Calu3 (cell line): ENCODE measurements around the gene CD2AP. TPM values are rescaled to one million over a fixed set of nuclear protein-coding genes. Genes with fewer than 3 reads are reported as not detected.

ENCODE experiments used
- BruUV-seq: library from RNA; stranded (reverse); fragments of 400-500 nt; replicated peaks from 2 replicates; lab custom pipeline; 2021; lab: Mats Ljungman, UMichigan
- CTCF ChIA-PET: fragments of 300-600 bp; sonication (Branson Sonifier 250); formaldehyde crosslinking; loops from one replicate; lab custom pipeline; 2022; ENCODE audit warnings: antibody characterized with exemption; lab: Charles Lee
- DNase-seq: peaks from one replicate; pipeline ENCODE4 v3.0.0; 2022
- H3K27ac Mint-ChIP-seq: one replicate; pipeline ENCODE4 v1.8.0; 2022; ENCODE audit warnings: mixed read lengths; ENCODE audit not compliant: unreplicated experiment
- H3K27me3 Mint-ChIP-seq: one replicate; pipeline ENCODE4 v1.8.0; 2022; ENCODE audit warnings: mixed read lengths; ENCODE audit not compliant: unreplicated experiment
- H3K36me3 Mint-ChIP-seq: one replicate; pipeline ENCODE4 v1.8.0; 2022; ENCODE audit warnings: mild to moderate bottlenecking, moderate library complexity, mixed read lengths; ENCODE audit not compliant: insufficient read depth, unreplicated experiment
- H3K4me1 Mint-ChIP-seq: one replicate; pipeline ENCODE4 v1.8.0; 2022; ENCODE audit warnings: mild to moderate bottlenecking, low read depth, mixed read lengths; ENCODE audit not compliant: unreplicated experiment
- H3K4me3 Mint-ChIP-seq: one replicate; pipeline ENCODE4 v1.8.0; 2022; ENCODE audit warnings: mild to moderate bottlenecking, low read depth, moderate library complexity, mixed read lengths; ENCODE audit not compliant: unreplicated experiment
- H3K9me3 Mint-ChIP-seq: one replicate; pipeline ENCODE4 v1.8.0; 2022; ENCODE audit warnings: low read depth, mixed read lengths; ENCODE audit not compliant: unreplicated experiment
- CTCF ChIP-seq: fragments of 200-600 bp; IDR thresholded peaks from one replicate; pipeline ENCODE4 v1.8.0; 2022; ENCODE audit warnings: antibody characterized with exemption; ENCODE audit not compliant: unreplicated experiment
- intact Hi-C: fragments of 100-400 bp; cut with micrococcal nuclease; formaldehyde crosslinking; loops from one replicate; pipeline ENCODE4 v1.10.0; 2022; ENCODE audit not compliant: unreplicated experiment
- total RNA-seq: library from RNA; stranded (reverse); gene quantifications from 2 replicates; pipeline ENCODE4 v1.2.3, GENCODE V29; 2022

Gene CD2AP
- total RNA-seq, 1 experiment from 2014 or later = 105 TPM

DNA sequence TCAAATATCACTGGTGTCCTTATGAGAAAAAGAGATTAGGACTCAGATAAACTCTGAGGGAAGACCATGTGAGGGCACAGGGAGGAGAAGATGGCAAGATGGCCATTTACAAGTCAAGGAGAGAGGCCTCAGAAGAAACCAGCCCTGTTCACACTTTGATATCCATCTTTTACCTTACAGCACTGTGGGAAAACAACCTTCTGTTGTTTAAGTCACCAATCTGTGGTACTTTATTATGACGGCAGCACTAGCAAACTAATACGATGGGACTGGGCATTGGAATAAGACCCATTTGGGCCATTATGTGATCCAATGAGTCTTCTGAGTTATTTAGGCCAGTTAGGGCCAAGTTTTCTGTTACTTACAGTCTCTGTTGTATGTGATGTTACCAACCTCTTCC lies 26.4 kb upstream of the CD2AP start:
- TF ChIP-seq CTCF = no peak
- no TSS peak for BruUV-seq
- no peak for DNase-seq
- no peak overlapping the region for H3K27ac Mint-ChIP-seq
- peaks cover 27% of the 10 kb centered on the region for H3K4me1 Mint-ChIP-seq
- H3K4me3 Mint-ChIP-seq = no peak overlapping the region
- no peaks in the 10 kb centered on the region for H3K27me3 Mint-ChIP-seq
- H3K9me3 Mint-ChIP-seq = no peaks in the 10 kb centered on the region
- H3K36me3 Mint-ChIP-seq = no peaks in the 10 kb centered on the region
- intact Hi-C loops = no loop called here
- CTCF ChIA-PET = no interaction called here

GRCh38 chr6:47452899-47453298 lies 24.7 kb upstream of the CD2AP start:
- CTCF ChIA-PET = no interaction called here

GRCh38 chr6:47453372-47453936 lies 24.1 kb upstream of the CD2AP start:
- intact Hi-C loops = no loop called here
- DNase-seq = no peak

More at GRCh38 chr6:47452899-47453298, 24.7 kb upstream of the CD2AP start:
- no peak for DNase-seq
- H3K9me3 Mint-ChIP-seq = no peaks in the 10 kb centered on the region
- intact Hi-C loops = no loop called here
- no peaks in the 10 kb centered on the region for H3K27me3 Mint-ChIP-seq
- no peak overlapping the region for H3K27ac Mint-ChIP-seq
- TF ChIP-seq CTCF = no peak
- BruUV-seq = no TSS peak
- no peak overlapping the region for H3K4me3 Mint-ChIP-seq
- peaks cover 19% of the 10 kb centered on the region for H3K4me1 Mint-ChIP-seq
- no peaks in the 10 kb centered on the region for H3K36me3 Mint-ChIP-seq

GRCh38 chr6:47454713-47455396 lies 22.7 kb upstream of the CD2AP start:
- peaks cover 25% of the 10 kb centered on the region for H3K4me1 Mint-ChIP-seq

More at GRCh38 chr6:47453372-47453936, 24.1 kb upstream of the CD2AP start:
- Mint-ChIP-seq H3K4me1 (peaks cover 19% of the 10 kb centered on the region), H3K9me3 (no peaks in the 10 kb centered on the region), H3K27me3 (no peaks in the 10 kb centered on the region), H3K4me3 (no peak overlapping the region), H3K27ac (no peak overlapping the region), H3K36me3 (no peaks in the 10 kb centered on the region)
- BruUV-seq = no TSS peak
- TF ChIP-seq CTCF = no peak
- CTCF ChIA-PET = no interaction called here

More at GRCh38 chr6:47454713-47455396, 22.7 kb upstream of the CD2AP start:
- BruUV-seq = no TSS peak
- Mint-ChIP-seq H3K36me3 (peaks cover 4% of the 10 kb centered on the region), H3K27ac (no peak overlapping the region), H3K9me3 (no peaks in the 10 kb centered on the region), H3K4me3 (no peak overlapping the region), H3K27me3 (no peaks in the 10 kb centered on the region)
- no peak for DNase-seq
- CTCF ChIA-PET = no interaction called here
- TF ChIP-seq CTCF = no peak
- intact Hi-C loops = no loop called here
